Right cardiac atrium (tissue), 5 donors: ENCODE data around the gene ING4. TPM values are rescaled to one million over a fixed set of nuclear protein-coding genes. Genes with fewer than 3 reads are reported as not detected.
"Not testable (repeated sequence)": the region's sequence is repeated elsewhere in the genome, so short reads cannot be mapped to it uniquely, and the experiment has no call there.

Source experiments
- ATAC-seq, 2 donors: fragments of 200-7000 bp; cut with Tn5 transposase; one replicate each; pipeline versions ENCODE4 v1.8.0 to v1.9.1; 2020; ENCODE audit warnings: moderate library complexity in 2 of 2, mild to moderate bottlenecking in 1 of 2
- DNase-seq, 3 donors: peaks; one replicate each; pipeline ENCODE4 v3.0.0-alpha.2; 2020
- H3K27ac ChIP-seq: one replicate; pipeline ENCODE4 v1.5.1; 2013; ENCODE audit warnings: mild to moderate bottlenecking, low read length, control low read depth, moderate library complexity
- H3K27me3 ChIP-seq: one replicate; pipeline ENCODE4 v1.6.1; 2013; ENCODE audit not compliant: control insufficient read depth, insufficient read depth
- H3K4me1 ChIP-seq: one replicate; pipeline ENCODE4 v1.6.1; 2013; ENCODE audit warnings: low read length; ENCODE audit not compliant: control insufficient read depth, insufficient read depth
- H3K4me3 ChIP-seq: one replicate; pipeline ENCODE4 v1.5.1; 2013; ENCODE audit warnings: low read length, control low read depth
- H3K9me3 ChIP-seq: one replicate; pipeline ENCODE4 v1.6.1; 2013; ENCODE audit warnings: low read length; ENCODE audit not compliant: control insufficient read depth
- WGBS: extraction: QIAGEN DNeasy Blood & Tissue Kit; methylation state at CpG from one replicate; pipeline ENCODE4 v1.1.7; 2013; 5-methylcytosine and 5-hydroxymethylcytosine counted together
- intact Hi-C, 4 donors: fragments of 100-400 bp; cut with DNase I; formaldehyde crosslinking; loops; one replicate each; pipeline versions ENCODE4 v1.11.0 to v1.14.0; 2022 to 2023
- long read RNA-seq, 4 donors: library from polyadenylated mRNA; unstranded; transcript quantifications; one replicate each; pipeline ENCODE4 v2.0.0, GENCODE V29; 2020 to 2021
- polyA plus RNA-seq: library from polyadenylated mRNA; stranded (reverse); fragments of 200-250 nt; gene quantifications from one replicate; pipeline ENCODE4 v1.2.3, GENCODE V29; 2013
- total RNA-seq, 4 donors: library from RNA; stranded (reverse); fragmentation: NEBNext Ultra II Directional; extraction: Animal tissue kit (Norgen Biotek cat#: 25700); gene quantifications; one replicate each; pipeline ENCODE4 v1.2.1, GENCODE V29; 2021
- donor health status: healthy with polysubstance abuse.
- donor health status: DM: no; HTN: yes; CAD: no.
- donor health status: DM: no; HTN: no; CAD: no.
- donor health status: DM: no; HTN: yes; CAD: no; lungs with severe emphysema.
- donor health status: DM: yes; HTN: yes; CAD: no.

ING4 gene
- 10 to 100 TPM; 18.3 to 31.2 (median 30.2) TPM for total RNA-seq
- polyA plus RNA-seq: 27.0 TPM
- long read RNA-seq, donor 1, transcript ING4-203 (8 exons, 741 nt): minor isoform, 8 of 48 reads
- long read RNA-seq, donor 1, transcript ING4-201 (8 exons, 1,709 nt): major isoform, 19 of 48 reads
- long read RNA-seq, donor 1, transcript ING4-202 (8 exons, 1,393 nt): minor isoform, 14 of 48 reads
- long read RNA-seq, donor 1, partial matches to known transcripts: 0 of 48 reads
- long read RNA-seq, donor 1, other reads (novel, unspliced or antisense): 4 of 48 reads
- long read RNA-seq, donor 2, transcript ING4-202 (8 exons, 1,393 nt): major isoform, 14 of 29 reads
- long read RNA-seq, donor 2, partial matches to known transcripts: 2 of 29 reads
- long read RNA-seq, donor 2, other reads (novel, unspliced or antisense): 3 of 29 reads
- long read RNA-seq, donor 3, transcript ING4-203 (8 exons, 741 nt): minor isoform, 12 of 91 reads
- long read RNA-seq, donor 3, transcript ING4-215 (9 exons, 1,150 nt): minor isoform, 7 of 91 reads
- long read RNA-seq, donor 3, transcript ING4-202 (8 exons, 1,393 nt): major isoform, 30 of 91 reads
- long read RNA-seq, donor 3, transcript ING4-201 (8 exons, 1,709 nt): minor isoform, 23 of 91 reads
- long read RNA-seq, donor 3, partial matches to known transcripts: 2 of 91 reads
- long read RNA-seq, donor 3, other reads (novel, unspliced or antisense): 13 of 91 reads
- long read RNA-seq, donor 4, transcript ING4-203 (8 exons, 741 nt): minor isoform, 8 of 29 reads
- long read RNA-seq, donor 4, transcript ING4-202 (8 exons, 1,393 nt): major isoform, 9 of 29 reads
- long read RNA-seq, donor 4, partial matches to known transcripts: 3 of 29 reads
- long read RNA-seq, donor 4, other reads (novel, unspliced or antisense): 6 of 29 reads

GRCh38 chr12:6662906-6663742 lies at the start of gene ING4:
Gene ING4, minus strand, starts transcription at chr12:6663119. Its CDS starts 18 bp downstream, at chr12:6663101.
- WGBS: 2% methylated on average over 37 of the region's 37 CpGs
- ATAC-seq (peak; percentile 100), DNase-seq (peak; percentile 98 to 99 (median 98))
- no peaks in the 10 kb centered on the region for H3K27me3 ChIP-seq
- H3K9me3 ChIP-seq: no peaks in the 10 kb centered on the region
- peak within 1 kb of the TSS; percentile 92 for H3K4me3 ChIP-seq
- H3K4me1 ChIP-seq: no peaks in the 10 kb centered on the region
- intact Hi-C loops: loop anchor here in 1 of 4 donors (2.0 kb wide), 1 partner anchor 26 kb away; the partner anchor contains the start of gene ZNF384
- H3K27ac ChIP-seq: peak within 1 kb of the TSS; percentile 85

DNA sequence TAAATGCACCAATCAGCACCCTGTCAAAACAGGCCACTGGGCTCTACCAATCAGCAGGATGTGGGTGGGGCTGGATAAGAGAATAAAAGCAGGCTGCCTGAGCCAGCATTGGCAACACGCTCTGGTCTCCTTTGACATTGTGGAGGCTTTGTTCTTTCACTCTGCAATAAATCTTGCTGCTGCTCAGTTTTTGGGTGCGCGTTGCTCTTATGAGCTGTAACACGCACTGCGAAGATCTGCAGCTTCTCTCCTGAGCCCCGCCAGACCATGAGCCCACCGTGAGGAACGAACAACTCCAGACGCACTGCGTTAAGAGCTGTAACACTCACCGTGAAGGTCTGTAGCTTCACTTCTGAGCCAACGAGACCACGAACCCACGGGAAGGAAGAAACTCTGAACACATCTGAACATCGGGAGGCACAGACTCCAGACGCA lies 46.1 kb upstream of the ING4 start:
- no peak overlapping the region for H3K27ac ChIP-seq
- ATAC-seq (no peak), DNase-seq (no peak)
- H3K27me3 ChIP-seq: no peaks in the 10 kb centered on the region
- no peak overlapping the region for H3K4me3 ChIP-seq
- intact Hi-C loops: no loop called here
- H3K4me1 ChIP-seq: no peaks in the 10 kb centered on the region
- H3K9me3 ChIP-seq: no peaks in the 10 kb centered on the region
- WGBS: 83% methylated on average over 16 of the region's 16 CpGs

DNA sequence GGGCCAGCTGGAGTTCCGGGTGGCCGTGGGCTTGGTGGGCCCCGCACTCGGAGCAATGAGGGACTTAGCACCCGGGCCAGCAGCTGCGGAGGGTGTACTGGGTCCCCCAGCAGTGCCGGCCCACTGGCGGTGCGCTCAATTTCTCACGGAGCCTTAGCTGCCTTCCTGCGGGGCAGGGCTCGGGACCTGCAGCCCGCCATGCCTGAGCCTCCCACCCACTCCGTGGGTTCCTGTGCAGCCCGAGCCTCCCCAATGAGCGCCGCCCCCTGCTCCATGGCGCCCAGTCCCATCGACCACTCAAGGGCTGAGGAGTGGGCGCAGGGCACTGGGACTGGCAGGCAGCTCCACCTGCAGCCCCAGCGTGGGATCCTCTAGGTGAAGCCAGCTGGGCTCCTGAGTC lies 45.4 kb upstream of the ING4 start:
- H3K9me3 ChIP-seq, H3K27me3 ChIP-seq, H3K4me1 ChIP-seq, H3K27ac ChIP-seq, DNase-seq, H3K4me3 ChIP-seq, ATAC-seq, intact Hi-C loops: not testable (repeated sequence)
- whole genome bisulfite sequencing: 94% methylated on average over 21 of the region's 21 CpGs

- H3K9me3 ChIP-seq: no peaks in the 10 kb centered on the region
- DNase-seq (no peak), ATAC-seq (no peak)
- WGBS: 14% methylated on average over 10 of the region's 10 CpGs
- H3K4me1 ChIP-seq: no peaks in the 10 kb centered on the region
- H3K27me3 ChIP-seq: no peaks in the 10 kb centered on the region
- intact Hi-C loops: no loop called here
- H3K27ac ChIP-seq: no peak overlapping the region
- H3K4me3 ChIP-seq: no peak overlapping the region
These were observed 40.7 kb upstream of the ING4 start for GRCh38 chr12:6703631-6704030.

DNA sequence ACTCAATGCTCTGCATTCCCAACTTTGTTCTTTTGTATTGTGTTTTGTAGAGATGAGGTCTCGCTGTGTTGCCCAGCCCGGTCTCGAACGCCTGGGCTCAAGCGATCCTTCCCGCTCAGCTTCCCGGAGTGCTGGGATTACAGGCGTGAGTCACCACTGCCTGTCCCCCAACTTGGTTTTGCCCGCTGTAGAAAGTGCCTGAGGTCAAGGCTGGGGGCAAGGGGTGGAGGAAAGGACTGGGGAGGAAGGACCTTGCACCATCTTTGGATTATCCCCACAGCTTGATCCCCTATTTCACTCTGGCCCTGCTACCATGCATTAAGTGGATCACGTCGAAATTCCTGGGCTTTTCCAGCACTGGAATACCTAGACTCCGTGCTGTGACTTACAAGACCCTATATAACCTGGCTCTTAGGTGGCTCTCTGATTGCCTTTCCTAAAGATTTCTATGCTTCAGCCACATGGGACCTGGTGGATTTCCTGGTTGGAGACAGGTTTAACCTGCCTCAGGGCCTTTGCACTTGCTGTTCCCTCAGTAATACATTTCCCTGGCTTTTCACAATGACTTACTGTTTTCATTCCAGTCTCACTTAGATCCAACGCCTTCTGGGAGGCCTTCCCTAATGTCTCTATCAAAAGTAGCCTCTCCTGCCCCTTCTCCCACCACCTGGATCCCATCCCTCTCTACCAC lies 38.3 kb upstream of the ING4 start:
- H3K27me3 ChIP-seq: no peaks in the 10 kb centered on the region
- ATAC-seq (no peak), DNase-seq (no peak)
- no peaks in the 10 kb centered on the region for H3K9me3 ChIP-seq
- no peaks in the 10 kb centered on the region for H3K4me1 ChIP-seq
- WGBS: 28% methylated on average over 13 of the region's 13 CpGs
- intact Hi-C loops: no loop called here
- no peak overlapping the region for H3K4me3 ChIP-seq
- no peak overlapping the region for H3K27ac ChIP-seq

GRCh38 chr12:6700646-6701051 lies 37.7 kb upstream of the ING4 start, which contains the start of gene PIANP:
Gene PIANP, minus strand, starts transcription at chr12:6700815. Its CDS starts 2,754 bp downstream, at chr12:6698061.
- ATAC-seq: peak; percentile 55 to 65
- intact Hi-C loops: no loop called here
- no peaks in the 10 kb centered on the region for H3K4me1 ChIP-seq
- no peaks in the 10 kb centered on the region for H3K27me3 ChIP-seq
- DNase-seq: peak in 2 of 3 donors; percentile 73 to 77
- no peaks in the 10 kb centered on the region for H3K9me3 ChIP-seq
- WGBS: under 1% methylated on average over 36 of the region's 43 CpGs
- peak within 1 kb of the TSS; percentile 59 for H3K4me3 ChIP-seq
- H3K27ac ChIP-seq: no peak within 1 kb of the TSS

DNA sequence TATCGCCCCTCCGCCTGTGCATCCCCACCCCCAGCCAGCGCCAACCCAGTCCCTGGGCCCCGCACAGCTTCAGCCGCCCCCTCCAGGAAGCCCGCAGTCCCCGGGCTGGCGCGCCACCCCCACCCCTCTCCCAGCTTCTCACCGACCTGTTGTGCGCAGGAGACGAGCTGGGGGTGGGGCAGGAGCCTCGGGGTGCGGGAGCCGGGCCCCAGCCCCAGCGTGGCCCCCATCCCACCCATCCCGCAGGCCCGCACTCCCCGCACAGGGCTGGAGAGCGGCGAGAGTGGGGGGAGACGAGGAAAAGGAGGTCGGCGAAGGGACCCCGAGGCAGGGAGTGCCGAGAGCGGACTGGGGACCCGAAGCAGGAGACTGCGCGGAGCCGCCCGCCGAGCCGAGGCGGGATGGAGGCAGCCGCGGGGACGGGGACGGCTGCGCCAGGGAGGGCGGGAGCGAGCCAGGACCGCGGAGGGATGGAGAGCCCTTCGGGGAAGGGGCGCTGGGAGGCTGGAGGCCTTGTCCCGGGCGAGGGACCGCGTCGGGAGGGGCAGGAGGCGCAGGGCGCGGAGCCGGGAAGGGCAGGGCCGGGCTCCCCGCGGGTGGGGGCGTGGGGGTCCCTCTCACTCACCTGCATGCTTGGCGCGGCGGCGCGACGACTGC lies 37.2 kb upstream of the ING4 start:
- Histone ChIP-seq H3K27ac (no peak overlapping the region), H3K4me3 (peak overlapping the region; percentile 59), H3K4me1 (no peaks in the 10 kb centered on the region), H3K27me3 (no peaks in the 10 kb centered on the region), H3K9me3 (no peaks in the 10 kb centered on the region)
- ATAC-seq: peak; percentile 30 to 36
- intact Hi-C loops: loop anchor here in 1 of 4 donors (10.0 kb wide), 1 partner anchor 85 kb away; no protein-coding TSS in a partner anchor
- WGBS: 1% methylated on average over 65 of the region's 65 CpGs
- DNase-seq: peak in 1 of 3 donors; percentile 56

DNA sequence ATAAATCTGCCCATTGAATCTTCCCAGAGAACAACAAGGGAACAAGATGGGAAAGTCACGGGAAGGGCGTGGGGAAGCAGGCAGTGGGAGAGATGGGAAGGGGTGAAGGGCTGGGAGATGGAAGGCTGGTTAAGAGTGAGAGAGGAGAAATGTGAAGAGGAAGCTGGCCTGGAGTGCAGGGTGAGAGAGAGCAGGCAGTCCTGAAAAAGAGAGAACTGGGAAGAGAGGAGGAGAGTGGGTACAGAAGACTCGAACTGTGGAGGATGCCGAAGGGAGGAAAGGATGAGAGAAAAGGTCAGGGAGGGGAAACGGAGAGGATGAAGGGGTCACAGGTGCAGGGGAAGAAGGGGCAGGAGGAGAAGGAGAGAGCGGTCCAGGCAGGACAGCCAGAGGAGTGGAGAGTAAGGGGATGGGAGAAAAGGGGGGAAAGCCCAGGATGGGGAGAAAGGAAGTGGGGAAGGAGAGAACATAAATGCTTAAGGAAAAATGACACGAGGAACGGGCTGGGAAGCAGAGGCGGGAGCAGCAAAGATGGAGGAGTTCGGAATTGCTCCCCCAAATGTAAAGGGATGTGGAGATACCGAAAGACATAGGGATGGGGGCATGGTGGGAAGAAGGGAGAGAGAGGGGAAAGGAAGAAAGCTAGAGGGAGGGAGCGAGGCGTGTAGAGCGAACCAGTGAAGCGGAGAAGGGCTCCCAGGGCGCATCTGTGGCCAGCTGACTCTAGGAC lies 36.5 kb upstream of the ING4 start:
- intact Hi-C loops: loop anchor here in 1 of 4 donors (10.0 kb wide), 1 partner anchor 85 kb away; no protein-coding TSS in a partner anchor
- no peak for ATAC-seq

GRCh38 chr12:6698352-6699046 lies 35.6 kb upstream of the ING4 start:
- Histone ChIP-seq H3K27me3 (no peaks in the 10 kb centered on the region), H3K27ac (no peak overlapping the region), H3K9me3 (no peaks in the 10 kb centered on the region), H3K4me3 (no peak overlapping the region), H3K4me1 (no peaks in the 10 kb centered on the region)
- intact Hi-C loops: loop anchor here in 1 of 4 donors (10.0 kb wide), 1 partner anchor 84 kb away; no protein-coding TSS in a partner anchor
- 55% methylated on average over 8 of the region's 8 CpGs for WGBS
- ATAC-seq (no peak), DNase-seq (no peak)

More for the DNA sequence above, 36.5 kb upstream of the ING4 start:
- Histone ChIP-seq H3K4me1 (no peaks in the 10 kb centered on the region), H3K4me3 (no peak overlapping the region), H3K27ac (no peak overlapping the region), H3K27me3 (no peaks in the 10 kb centered on the region), H3K9me3 (no peaks in the 10 kb centered on the region)
- DNase-seq: no peak
- WGBS: 19% methylated on average over 16 of the region's 16 CpGs
